Stimulated activated CD4-positive, alpha-beta T cell treated with anti-CD3 and anti-CD28 coated beads, TNF-alpha, amount 100 ng/mL, for 48 hours (primary cell): ENCODE data around the gene KCNAB1.
"Not testable (repeated sequence)": the region's sequence is repeated elsewhere in the genome, so short reads cannot be mapped to it uniquely, and the experiment has no call there.

Experiments
- DNase-seq, 3 donors: peaks; one replicate each; pipeline ENCODE4 v3.0.0-alpha.2; 2020; ENCODE audit warnings: low read depth in 3 of 3

KCNAB1 gene

DNA sequence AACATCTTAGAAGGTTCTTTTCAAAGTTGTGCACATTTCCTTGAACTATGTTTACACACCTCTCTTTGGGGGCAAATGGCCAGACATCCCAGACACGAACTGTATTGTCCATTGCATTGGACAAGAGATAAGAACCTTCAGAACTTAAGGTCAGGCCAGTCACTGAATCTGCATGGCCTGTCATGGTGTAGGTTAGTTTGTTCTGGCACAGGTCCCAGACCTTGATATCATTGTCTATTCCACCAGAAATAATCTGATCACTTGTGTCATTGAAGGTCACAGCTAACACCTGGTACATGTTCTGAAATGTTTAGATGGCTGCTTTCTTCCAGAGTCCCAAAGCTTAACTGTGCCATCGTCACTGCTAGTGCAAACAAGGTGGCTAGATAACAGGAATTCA is 55.7 kb downstream of the KCNAB1 start:
- DNase-seq = no peak

DNA sequence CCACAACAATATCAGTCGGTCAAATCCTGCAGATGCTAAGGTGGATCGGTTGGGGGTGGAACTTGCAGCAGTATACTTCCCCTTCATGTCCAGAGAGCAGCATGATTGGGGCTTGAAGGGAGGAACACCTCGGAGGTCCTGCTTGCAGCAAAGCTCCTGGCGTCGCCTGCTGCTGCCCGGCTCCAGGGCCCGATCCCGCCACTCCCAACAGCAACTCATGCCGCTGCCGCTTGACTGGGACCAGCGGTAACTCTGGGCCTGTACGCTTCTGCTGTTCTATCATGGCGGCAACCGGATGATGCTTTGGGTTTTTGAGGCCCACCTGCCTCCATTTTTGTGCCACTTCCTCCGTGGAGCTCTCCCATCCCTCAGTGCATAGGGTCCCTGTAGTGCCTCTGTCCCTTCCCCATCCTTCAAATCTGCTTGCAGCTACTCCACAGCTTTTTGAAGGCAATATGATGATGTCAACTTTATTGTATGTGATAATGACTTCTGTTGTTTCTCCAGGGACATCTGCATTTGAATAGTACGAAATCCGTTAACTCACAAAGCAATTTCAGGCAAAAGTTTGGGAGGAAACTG is 56.3 kb downstream of the KCNAB1 start:
- no peak for DNase-seq

DNA sequence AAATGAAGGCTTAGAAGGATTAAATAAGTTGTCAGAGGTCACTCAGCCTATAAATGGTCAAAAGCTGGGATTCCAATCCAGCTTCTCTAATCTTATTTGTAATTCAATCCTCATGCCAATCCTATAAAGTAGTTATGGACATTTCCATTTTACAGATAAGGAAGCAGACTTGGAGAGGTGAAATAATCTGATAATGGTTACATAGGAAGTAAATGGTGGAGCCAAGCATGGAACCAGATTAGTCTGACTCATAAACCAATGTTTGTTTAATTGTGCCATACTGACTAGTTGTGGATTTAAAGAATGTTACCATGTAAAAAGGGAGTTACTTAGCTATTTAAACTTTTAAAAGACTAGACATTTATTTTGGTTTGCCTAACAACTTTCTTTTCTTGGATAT is 59.7 kb downstream of the KCNAB1 start:
- DNase-seq = no peak

DNA sequence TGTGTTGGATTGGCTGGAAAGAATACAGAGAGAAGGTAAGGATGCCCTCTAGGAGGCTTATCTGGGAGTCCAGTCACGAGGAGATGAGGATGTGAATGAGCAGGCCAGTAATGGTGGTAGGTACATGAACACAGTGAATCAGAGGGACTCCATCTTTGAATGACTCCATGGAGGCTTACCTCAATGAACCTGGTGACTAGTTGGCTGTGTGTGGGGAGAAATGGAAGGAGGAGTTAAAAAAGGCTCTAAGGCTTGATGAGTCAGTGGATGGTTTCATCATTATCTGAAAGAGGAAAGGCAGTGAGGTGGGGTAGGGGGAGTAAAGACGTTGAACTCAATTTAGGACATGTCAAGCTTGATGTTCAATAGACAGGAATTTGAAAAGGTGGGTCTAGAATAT is 61.1 kb downstream of the KCNAB1 start:
- DNase-seq = no peak

DNA sequence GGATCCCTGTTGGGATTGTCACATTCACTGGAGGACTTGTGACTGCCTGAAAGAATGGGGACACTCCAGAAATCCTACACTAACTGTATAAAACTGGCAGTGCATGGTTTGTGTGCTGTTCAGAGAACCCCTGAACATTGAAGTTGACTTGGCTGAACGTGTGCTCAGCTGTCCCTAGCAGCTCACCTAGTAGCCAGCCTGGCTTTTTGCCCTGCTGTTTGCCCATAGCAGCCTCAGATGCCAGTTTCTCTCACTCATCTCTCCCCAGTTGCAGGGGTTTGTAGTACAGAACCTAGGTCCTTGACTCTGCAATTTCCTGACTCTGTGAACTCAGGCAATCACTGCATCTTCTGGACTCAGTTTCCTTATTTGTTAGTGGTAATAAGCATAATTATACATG is 63.0 kb downstream of the KCNAB1 start:
- DNase-seq = no peak

DNA sequence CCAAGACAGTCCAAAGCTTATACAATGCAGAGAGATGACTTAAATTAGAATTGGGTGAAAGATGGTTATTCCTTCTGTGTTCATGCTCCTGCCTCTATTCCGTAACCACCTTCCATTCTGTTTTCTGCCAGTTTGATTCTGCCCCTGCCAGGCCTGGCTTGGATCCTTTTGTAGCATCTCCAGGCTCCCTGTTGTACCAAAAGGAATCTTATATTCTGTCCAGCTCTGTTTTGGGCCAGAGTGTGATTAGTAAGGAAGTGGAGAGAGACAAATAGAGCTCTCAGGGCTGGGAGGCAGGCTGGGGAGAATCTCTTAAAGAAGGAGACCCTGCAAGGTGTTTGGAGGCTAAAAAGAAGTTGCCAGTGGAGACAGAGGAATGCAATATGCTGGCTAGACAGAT is 63.8 kb downstream of the KCNAB1 start:
- no peak for DNase-seq

DNA sequence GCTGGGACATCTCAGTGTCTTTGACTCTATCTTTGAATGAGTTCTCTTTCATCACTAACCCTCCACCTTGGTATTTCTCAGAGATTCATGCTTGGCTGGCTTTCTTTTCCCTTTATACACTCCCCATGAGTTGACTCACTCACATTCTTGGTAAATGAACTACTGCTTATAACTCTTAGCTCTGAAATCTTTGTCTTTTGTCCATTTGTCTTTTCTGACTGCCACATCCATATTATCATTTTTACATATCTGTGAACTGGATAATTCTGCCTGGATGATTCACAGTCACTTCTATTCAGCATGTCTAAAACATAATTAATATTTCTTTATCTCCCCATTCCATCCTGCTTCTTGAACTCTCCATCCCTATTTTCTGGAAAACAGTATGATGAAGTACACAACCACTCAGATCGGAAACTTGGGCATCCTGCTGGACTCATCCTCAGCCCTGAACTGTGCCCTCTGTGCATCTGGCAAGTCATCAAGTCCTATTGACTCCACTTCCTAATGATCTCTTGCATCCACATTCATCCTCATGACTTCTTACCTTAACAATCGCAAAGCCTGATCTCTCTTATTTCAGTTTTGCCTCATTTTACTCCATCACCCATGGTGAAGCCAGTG is 66.9 kb downstream of the KCNAB1 start:
- no peak for DNase-seq

DNA sequence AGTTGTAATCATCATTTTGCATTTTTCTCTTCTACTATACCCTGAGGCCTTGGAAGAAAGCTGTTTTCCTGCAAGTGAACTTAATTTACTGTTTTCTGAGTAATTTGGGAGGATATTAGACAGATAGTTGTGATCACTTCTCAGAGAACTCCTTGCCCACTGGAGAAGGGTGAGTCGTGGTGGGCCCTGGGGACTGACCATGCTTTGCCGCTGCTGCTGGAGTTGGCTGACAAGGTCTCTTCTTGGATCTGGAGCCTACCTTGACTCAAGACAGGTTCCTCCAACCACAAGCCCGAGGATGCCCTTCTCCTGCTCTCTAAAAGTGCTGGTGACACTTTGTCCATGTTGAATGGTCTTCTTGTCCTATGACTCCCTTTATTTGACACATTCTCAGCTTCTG is 68.4 kb downstream of the KCNAB1 start:
- no peak for DNase-seq

DNA sequence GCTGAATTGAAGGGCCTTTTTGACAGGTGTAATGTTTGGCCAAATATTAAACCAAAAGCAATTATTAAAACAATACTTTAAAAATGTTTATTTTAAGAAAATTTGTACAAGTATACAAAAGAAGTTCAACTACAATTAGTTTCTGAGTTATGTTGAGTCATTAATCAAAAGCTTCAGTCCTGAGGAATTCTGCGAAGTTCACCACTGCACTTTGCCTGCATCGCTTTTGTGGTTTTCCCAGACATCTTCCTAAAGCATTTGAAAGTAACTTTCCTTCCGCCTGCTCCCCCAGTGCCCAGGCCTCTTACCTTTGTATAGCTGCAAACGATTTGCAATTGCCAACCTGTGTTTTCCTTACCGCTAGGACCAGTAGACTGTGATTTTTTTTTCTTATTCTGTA is 69.5 kb downstream of the KCNAB1 start:
- DNase-seq = no peak

DNA sequence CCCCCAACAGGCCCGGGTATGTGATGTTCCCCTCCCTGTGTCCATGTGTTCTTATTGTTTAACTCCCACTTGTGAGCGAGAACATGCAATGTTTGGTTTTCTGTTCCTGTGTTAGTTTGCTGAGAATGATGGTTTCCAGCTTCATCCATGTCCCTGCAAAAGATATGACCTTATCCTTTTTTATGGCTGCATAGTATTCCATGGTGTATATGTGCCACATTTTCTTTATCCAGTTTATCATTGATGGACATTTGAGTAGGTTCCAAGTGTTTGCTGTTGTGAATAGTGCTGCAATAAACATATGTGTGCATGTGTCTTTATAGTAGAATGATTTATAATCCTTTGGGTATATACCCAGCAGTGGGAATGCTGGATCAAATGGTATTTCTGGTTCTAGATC is 74.6 kb downstream of the KCNAB1 start:
- DNase-seq = not testable (repeated sequence)

DNA sequence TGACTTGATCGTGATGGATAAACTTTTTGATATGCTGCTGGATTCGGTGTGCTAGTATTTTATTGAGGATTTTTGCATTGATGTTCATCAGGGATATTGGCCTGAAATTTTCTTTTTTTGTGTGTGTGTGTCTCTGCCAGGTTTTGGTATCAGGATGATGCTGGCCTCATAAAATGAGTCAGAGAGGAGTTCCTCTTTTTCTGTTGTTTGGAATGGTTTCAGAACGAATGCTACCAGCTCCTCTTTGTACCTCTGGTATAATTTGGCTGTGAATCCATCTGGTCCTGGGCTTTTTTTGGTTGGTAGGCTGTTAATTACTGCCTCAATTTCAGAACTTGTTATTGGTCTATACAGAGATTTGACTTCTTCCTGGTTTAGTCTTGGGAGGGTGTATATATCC is 76.8 kb downstream of the KCNAB1 start:
- DNase-seq = not testable (repeated sequence)

DNA sequence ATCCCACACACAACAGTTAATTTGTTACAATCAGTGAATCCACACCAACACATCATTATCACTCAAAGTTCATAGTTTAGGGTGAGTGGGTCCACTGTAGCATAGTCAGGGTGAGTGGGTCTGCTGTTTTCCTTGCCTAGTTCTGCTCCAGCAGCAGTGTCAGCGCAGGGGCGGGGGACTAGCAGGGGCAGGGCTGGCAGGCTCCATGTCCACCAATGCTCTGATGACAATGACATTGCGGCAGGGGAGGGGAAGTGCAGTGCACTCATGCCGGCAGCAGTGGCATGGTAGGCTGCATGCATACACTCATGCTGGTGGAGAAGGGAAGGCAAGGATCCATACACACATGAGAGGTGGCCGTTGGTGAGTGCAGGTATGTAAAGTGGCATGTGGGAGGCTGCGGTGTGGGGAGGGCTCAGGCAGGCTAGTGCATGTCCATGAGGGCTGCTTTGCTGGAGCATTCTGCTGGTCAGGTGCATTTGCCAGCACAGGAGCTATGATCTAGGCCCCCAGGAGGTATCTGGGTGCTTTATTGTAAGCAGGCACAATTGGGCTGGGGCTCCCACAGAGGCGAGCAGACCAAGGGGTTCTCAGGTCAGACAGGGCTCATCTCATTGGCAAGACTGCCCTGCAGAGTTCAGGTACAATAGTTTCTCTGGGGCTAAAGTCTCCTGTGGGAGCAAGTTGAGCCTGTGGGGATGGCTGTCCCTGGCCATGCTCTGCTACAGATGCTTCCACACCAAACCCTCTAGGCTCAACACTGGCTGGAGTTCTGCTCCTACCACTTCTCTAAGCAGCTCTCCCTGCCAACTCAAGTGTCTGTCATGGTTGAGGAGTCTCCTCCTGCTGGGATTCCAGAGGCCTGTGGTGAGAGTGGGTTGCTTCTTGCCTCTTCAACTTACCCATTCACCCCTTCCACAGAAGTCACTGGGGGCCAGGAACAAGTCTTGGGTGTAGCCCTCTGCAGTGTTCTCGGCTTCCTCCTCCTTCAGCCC is 81.3 kb downstream of the KCNAB1 start:
- no peak for DNase-seq

DNA sequence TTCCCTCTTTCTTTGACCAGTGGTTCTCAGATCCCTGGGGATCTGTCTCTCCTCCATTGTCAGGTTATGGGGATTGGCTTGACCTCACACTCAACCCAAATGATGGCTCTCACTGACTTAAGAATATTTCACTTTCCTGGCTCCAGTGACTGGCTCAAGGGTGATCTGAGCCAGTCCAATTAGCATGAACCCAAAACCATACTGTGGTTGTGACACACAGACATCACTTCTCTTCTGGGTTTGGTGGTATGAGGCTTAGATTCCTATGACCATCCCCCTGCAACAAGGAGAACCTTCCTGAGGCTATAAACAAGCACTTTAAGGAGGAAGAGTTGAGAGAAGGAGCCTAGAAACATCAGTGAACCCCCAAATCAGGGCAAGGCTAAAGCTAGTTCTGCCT is 85.8 kb downstream of the KCNAB1 start:
- no peak for DNase-seq

DNA sequence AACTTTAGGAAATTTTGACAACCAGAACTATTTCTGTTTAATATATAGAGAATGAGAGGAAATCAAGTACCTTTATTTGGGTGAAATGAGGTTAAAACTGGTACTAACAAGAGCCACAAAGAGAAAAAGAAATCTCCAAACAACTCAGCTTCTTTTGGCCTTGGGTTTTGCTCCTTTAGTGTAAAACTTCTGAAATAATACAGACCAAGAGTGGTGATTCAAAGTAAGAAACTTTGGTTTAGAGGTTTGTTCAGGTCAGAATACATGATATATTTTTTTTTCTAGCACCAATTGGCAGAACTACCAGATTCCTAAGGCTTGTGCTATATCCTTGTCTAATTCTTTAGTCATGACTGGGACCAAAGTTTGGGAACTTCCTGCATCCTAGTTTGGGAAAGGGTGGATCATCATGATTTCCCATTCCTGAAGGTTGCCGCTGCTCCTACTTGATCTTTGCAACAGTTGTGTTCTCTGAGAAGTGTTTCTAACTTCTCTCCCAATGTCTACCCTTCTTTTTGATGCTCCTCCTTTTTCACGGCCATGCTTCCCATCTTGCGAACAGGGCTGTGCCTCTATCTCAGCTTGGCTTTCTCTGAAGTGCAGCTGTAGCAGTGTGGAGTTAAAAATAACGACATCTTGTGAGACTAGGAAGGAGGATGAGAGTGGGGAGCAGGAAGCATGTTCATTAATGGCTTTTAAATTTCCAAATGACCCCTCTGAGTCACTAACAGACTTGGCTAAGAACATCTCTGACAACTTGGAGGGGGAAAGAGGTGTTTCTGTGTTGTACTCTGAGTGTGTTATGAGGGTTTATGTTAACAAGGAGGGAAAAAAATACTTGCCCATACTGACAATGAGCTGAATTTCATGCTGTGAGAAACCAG is 87.7 kb downstream of the KCNAB1 start:
- no peak for DNase-seq

DNA sequence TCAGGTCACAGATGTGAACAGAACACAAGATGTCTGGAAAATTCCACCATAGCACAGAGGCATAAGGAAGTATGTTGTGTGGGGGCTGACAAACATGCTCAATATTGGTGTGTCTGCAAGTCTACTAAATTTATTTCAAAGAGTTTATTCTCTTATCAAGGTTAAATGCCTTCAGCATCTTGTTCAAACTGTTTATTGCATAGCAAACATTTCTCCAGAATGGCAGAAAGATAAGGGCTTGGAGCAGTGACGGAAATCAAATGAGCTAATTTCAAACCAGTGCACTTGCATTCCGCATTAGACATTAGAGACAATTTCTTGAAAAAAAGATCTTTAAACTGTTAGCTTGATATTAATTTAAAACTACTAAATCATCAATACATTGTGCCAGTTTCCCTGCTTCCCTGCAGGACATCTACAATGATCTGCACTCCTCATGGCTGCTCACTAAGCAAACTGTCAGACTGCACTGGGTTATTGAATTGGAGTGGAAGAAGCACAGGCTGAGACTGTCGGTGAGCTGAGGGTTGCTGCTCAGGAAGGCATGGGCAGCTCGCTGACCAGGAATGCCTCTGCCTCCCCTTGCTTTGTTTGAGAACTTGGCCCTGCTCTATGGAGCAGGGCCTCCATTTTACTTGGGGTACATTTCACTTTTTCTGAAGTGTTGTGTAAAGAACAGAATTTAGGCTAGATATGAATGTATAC is 89.4 kb downstream of the KCNAB1 start:
- no peak for DNase-seq

DNA sequence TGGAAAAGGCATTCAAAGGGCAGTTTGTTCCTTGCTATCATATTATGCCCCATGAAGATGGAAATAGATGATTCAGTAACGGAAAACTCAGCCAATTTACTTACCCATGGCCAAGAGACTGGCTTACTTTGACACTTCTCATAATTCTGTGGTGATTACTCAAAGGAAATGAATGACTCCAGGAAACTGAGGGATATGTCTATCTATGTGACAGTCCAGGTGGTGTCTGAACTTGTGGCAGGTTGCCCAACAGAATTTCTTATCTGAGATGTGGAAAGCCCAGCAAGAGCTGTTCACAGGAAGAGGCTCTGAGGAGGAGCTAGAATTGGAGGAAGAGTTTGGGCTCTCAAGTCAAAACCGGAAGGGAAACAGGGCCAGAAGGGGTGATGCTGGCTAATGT is 91.2 kb downstream of the KCNAB1 start:
- DNase-seq = no peak

DNA sequence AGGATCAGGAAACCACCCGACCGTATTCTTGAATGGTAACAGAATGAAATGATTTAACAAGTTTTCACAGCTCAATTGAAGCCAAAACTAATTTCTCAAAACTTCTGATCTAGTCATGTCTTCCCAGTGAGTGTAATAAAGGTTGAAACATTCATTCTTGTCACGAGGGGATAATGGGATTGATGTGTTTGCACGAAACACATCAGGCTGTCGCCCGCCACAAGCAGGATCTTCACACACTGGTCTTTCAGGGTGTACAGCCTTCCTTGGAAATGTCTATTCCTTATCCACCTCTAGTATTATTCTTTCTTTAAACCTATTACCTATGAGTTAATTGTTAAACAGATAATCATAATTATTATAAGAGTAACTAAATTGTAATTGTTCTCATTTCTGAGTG is 94.3 kb downstream of the KCNAB1 start:
- DNase-seq = no peak

DNA sequence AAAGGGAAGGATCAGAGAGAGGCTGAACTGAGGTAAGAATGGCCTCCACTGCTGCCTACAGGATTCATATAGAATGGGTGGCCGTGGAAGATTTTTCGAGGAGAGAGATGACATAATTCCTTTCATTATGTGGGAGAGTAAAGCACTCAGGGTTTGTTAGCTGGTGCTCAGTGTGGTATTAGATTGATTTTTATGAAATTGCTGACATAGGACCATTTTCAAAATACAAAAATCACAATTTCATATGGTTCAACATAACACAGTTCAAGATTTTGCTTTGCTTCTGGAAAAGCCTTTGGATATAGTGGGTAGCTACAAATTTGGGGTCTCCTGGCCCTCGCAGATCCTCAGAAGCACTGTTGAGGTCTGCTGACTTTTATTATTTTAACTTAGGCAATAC is 95.4 kb downstream of the KCNAB1 start:
- DNase-seq = no peak

DNA sequence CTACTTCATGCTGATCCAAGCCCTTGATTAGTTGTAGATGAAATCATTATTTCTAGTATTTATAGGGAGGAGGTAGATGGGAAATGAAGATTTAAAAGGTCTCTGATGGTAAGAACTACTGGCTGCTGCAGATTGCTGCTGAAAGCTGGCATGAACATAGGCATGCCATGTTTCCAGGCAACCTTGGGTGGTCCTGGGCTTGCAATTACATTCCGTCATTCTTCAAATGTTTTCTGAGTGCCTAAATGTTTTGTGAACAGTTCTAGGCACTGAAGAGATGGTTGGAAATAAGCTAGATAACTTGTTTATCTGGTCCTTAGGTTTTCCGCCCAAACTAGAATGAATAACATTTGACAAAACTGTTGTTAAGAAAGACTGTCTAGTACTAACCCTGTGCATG is 95.8 kb downstream of the KCNAB1 start:
- no peak for DNase-seq

DNA sequence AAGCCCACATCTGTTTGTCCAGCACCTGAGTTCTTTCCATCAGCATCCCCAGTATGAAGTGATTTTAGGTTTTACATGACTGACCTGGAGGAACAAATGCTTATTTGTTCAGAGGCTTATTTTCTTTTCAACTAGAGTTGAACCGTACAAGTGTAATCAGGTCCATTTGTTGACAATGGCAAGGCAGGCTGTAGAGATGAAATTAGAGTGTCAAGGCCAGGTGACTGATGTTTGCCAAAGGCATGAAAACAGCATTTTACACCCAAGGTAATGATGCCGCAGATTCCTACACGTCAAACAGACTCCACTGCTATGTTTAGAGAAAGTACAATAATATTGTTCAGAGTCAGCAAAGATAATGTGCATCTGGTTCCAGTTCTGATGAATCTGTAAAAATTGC is 96.5 kb downstream of the KCNAB1 start:
- DNase-seq = no peak

DNA sequence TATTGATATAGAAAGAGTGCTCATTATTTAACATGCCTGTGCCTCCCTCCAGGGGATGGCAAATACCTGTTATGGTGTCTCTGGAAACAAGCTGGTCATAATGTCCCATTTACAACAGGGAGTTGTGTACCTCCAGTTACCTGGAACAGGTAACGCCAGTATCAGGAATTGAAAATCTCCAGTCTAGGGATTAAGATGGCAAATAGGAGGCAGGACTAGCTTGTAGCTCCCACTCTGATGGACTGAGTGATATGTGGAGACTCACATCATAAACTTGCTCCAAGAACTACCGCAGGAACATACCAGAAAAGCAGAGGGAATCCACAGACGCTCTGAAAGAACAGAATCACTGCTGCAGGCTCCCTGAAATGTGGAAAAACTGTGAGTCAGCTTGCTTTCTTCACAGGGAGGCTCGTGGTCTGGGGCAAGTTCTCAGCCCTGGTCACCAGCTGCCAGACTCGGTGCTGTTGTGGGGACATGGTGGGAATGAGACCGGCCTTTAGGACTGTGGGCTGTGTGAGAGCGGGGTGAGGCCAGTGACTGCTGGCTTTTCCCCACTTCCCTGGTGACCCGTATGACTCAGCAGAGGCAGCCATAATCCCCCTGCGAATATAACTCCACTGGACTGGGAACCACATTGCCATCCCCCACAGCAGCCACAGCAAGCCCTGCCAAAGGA is 97.4 kb downstream of the KCNAB1 start:
- DNase-seq = no peak
